Urothelium cell line (cell line): ENCODE results near the gene IL6.
"Not testable (repeated sequence)": the region's sequence is repeated elsewhere in the genome, so short reads cannot be mapped to it uniquely, and the experiment has no call there.

ENCODE experiments used
- DNase-seq: peaks from one replicate; pipeline ENCODE4 v3.0.0; 2011; ENCODE audit warnings: low spot score, mixed read lengths
- FAIRE-seq: peaks from 2 replicates; lab custom pipeline; 2011; peaks lifted over from hg19 to GRCh38; lab: Jason Lieb, UNC

IL6 gene

DNA sequence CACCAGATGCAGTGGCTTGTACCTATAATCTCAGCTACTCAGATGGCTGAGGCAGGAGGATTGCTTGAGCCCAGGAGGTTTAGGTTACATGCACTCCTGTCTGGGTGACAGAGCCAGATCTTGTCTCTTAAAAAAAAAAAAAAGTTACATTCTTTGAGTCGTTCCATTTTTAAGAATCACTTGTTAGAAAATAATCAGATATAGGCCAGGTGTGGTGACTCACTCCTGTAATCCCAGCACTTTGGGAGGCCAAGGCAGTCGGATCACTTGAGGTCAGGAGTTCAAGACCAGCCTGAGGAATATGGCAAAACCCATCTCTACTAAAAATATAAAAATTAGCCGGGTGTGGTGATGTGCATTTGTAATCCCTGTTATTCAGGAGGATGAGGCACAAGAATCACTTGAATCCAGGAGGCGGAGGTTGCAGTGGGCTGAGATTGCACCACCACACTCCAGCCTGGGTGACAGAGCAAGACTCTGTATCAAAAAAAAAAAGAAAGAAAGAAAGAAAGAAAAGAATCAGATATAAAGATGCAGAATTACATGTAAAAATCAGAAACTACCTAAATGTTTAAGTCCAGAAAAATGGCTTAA, 52.8 kb downstream of the IL6 start:
- not testable (repeated sequence) for DNase-seq, FAIRE-seq

DNA sequence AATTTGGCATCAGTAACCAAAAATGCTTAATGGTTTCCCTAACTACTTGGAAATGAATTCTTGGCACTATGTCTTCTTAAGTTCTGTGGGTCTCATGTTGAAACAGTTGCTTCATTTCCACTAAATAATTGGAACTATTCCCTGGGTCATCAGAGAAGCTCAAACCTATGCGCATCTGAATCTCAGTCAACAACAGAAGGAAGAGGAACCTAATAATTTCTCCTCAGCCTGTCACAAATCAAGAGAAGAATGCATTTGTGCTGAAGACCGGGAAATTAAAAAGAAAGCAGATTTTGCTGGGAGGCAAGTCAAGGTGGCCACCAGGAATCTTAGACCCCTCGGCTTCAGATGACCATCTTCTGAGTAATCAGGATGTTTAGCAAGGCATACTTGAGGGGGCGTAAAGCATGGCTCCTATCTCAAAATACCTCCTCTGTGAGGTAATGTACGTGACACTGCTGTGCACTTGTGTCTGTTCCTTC, 54.3 kb downstream of the IL6 start:
- FAIRE-seq, result no peak
- peak; percentile 35 for DNase-seq
